Subcutaneous adipose tissue (tissue), 4 donors: Measurements from ENCODE around the gene ANKS1B. TPM values are rescaled to one million over a fixed set of nuclear protein-coding genes. Genes with fewer than 3 reads are reported as not detected.

ENCODE experiments used
- total RNA-seq, 4 donors: library from RNA; depleted of rRNA; stranded (reverse); fragments of >200 nt; gene quantifications; one replicate each; pipeline ENCODE4 v1.1.0, GENCODE V29; 2016
- TF ChIP-seq, protein P1 (sequence below): fragments of 450-650 bp; IDR thresholded peaks from one replicate; pipeline ENCODE4 v1.5.1; 2016; ENCODE audit warnings: low read depth, mild to moderate bottlenecking, control low read depth, antibody characterized with exemption, moderate library complexity

Gene ANKS1B
- total RNA-seq, 4 donors from 2014 or later: 4.5 to 15.4 (median 10.1) TPM

DNA sequence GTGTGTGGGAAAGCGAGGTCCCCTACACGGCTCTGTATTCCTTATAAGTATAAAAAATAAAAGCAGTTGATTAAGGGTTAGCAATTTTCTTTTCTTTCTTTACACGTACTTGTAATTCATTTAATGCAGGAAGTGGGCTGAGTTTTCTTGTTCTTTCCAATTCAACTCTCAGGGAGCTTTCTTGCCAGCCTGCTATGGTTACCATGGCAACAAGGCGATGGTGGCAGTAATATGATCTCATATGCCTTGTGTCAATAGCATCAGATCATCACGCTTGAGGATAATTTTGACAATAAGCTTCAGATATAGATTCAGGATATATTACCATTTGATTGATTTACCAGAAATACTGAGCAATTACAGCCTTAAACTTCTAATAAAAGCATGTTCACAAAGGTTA lies 873.1 kb downstream of the ANKS1B start:
- TF ChIP-seq, protein P1, sequence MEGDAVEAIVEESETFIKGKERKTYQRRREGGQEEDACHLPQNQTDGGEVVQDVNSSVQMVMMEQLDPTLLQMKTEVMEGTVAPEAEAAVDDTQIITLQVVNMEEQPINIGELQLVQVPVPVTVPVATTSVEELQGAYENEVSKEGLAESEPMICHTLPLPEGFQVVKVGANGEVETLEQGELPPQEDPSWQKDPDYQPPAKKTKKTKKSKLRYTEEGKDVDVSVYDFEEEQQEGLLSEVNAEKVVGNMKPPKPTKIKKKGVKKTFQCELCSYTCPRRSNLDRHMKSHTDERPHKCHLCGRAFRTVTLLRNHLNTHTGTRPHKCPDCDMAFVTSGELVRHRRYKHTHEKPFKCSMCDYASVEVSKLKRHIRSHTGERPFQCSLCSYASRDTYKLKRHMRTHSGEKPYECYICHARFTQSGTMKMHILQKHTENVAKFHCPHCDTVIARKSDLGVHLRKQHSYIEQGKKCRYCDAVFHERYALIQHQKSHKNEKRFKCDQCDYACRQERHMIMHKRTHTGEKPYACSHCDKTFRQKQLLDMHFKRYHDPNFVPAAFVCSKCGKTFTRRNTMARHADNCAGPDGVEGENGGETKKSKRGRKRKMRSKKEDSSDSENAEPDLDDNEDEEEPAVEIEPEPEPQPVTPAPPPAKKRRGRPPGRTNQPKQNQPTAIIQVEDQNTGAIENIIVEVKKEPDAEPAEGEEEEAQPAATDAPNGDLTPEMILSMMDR: no peak

DNA sequence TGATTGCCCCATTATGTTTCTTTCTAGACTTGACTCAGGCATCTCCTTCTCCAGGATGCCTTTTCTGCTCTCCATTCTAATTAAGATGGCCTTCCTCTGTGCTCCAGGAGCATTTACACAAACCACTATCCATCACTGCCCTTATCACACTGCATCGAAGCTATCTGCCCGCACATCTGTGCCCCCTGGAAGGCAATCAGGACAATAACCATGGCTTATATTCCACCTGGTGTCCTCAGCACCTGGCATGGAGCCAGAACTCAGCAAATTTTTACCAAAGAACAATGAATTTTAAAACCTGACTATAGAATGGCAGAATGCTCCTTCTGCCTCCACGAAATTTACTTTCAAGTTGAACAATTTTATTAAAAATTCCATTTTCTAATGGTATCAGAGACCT lies 873.9 kb downstream of the ANKS1B start:
- TF ChIP-seq, protein P1: no peak

DNA sequence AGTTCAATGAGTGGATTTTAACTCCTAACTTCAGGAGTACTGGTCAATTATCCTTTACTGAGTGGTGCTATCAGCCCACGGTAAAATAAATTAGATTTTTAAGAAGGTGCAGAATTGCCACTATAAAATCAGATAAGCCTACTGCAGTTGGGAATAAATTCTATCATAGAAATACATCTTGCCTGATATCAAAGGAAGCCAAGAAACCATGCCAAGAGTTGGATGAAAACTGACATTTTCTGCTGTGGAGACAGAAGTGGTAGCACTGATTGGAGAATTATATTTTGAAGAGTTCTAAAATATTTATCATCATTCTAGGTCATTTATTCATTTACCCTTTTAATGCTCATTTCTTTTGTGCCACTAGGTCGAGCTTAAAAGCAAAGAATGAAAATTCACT lies 874.5 kb downstream of the ANKS1B start:
- TF ChIP-seq, protein P1: no peak

DNA sequence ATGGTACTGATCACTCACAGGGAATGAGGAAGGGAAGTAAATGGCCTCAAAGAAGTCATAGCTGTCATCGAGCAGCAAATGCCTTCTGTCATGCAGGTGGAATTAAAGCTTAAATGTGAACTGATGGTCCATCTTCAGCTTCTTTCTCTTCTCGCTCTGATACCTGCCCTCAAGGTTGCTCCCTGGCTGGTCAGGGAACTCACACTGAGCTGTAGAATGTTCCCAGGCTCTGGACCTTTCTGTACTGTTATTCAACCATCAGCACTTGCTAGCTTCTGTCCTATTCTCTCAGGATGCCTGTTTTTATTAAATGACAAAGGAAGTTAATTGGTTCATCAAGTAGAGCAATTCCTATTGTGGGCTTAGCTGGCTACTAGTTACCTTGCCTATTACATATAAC lies 875.8 kb downstream of the ANKS1B start:
- TF ChIP-seq, protein P1: no peak

DNA sequence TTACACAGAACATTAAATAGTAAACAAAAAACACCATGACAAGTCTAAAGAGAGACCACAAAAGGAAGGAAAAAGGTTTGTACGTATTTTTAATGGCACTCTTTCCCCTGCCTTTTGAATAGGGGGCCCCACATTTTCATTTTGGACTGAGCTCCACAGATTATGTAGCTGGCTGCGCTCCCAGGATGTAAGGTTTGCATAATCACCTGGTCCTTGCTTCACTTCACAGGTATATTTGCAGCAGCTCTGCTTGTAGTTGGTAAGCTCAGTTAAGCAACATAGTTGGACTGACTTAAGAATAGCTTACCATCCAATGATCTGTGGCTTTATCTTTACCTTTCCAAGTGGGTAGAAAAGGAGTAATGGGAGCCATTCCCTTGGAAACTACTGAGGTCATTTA lies 885.0 kb downstream of the ANKS1B start:
- TF ChIP-seq, protein P1: no peak

DNA sequence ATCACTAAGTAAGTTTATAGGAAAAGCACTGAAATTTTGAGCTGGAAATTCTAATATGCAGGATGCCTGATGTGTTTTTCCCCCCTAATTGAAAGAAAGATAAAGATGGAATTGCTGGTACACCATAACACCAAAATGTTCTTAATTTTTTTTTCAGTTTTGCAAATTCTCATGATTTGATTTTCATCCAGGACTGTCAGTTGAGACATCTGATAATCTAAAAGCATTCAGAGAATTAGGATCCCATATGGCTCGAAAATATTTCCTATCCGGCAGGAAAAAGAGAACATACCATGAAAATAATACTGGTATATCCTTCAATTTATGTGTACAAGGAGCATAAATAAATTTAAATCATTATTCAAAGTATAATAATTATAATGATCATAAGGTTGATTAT lies 887.6 kb downstream of the ANKS1B start:
- TF ChIP-seq, protein P1: no peak

DNA sequence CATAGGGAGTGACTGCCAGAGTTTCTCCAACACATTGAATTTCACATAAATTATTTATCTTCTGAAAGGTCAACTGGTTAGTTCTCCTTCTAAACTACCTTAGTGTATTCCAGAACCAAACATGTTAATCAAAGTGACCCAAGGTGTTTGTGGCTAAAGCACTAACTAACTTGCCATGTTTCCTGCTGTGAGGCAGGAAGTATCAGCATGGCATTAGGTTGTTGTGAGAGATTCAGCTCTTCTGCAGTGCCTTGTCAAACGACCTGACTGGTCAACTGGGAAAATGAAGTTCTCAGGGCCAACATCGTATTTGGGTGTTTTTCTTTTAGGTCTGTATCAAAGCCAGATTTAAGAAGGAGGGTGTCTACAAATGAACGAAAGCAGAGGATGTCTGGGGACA lies 891.6 kb downstream of the ANKS1B start:
- TF ChIP-seq, protein P1: no peak
